Measurements from ENCODE around the gene PCGF1. TPM values are rescaled to one million over a fixed set of nuclear protein-coding genes. Genes with fewer than 3 reads are reported as not detected.
A peak's percentile ranks its signal among the peaks of the same experiment; 100 is the strongest.

Gene PCGF1
- total RNA-seq, 2 donors from 2014 or later, result 13.6 to 14.7 TPM

DNA sequence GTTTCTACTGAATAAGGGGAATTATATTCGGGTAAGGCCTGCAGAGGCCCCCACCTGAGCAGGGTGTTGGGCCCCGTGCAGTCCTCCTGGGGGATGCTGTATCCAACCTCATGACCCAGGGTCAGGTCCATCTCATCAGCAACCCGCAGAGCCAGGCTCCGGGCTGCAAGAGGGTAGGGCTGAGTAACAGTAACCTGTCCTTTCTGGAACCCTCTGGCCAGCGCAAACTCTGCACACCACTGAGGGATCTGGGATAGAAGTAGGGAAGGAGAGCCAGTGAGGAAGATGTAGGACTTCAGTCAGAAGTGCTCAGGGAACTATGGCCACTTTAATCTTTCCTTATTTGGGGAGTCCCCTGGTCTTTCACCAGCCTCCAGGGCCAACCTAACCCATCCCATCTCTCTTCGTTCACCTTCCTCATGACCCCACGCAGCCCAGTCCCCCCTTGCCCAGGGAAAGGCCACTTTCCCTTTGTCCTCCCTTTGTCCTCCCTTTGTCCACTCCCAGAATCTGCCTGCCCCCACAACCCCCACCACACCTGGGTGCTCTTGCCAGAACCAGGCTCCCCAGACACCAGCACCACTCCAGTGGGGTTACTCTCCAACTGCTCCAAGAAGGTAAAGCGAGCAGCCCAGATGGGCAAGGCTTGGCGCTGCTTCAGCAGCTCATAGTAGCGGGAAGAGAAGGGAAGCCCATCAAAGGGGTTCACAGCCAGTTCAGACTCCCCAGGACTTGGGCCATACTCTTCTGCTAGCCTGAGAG, 17.6 kb upstream of the PCGF1 start:
- 96% methylated on average over 10 of the region's 10 CpGs for WGBS
- no peak overlapping the region for H3K4me3 ChIP-seq
- intact Hi-C loops (cut with DNase I), result loop anchor here (10.0 kb wide), 1 partner anchor 60 kb away; no protein-coding TSS in a partner anchor
- no peak for DNase-seq (ENCODE audit: low spot score)
- H3K9me3 ChIP-seq, result no peaks in the 10 kb centered on the region
- TF ChIP-seq POLR2AphosphoS5 (IDR thresholded peaks at IDR 0.05) (no peak), POLR2A (IDR thresholded peaks at IDR 0.05) (no peak)
- TF ChIP-seq, protein P1, sequence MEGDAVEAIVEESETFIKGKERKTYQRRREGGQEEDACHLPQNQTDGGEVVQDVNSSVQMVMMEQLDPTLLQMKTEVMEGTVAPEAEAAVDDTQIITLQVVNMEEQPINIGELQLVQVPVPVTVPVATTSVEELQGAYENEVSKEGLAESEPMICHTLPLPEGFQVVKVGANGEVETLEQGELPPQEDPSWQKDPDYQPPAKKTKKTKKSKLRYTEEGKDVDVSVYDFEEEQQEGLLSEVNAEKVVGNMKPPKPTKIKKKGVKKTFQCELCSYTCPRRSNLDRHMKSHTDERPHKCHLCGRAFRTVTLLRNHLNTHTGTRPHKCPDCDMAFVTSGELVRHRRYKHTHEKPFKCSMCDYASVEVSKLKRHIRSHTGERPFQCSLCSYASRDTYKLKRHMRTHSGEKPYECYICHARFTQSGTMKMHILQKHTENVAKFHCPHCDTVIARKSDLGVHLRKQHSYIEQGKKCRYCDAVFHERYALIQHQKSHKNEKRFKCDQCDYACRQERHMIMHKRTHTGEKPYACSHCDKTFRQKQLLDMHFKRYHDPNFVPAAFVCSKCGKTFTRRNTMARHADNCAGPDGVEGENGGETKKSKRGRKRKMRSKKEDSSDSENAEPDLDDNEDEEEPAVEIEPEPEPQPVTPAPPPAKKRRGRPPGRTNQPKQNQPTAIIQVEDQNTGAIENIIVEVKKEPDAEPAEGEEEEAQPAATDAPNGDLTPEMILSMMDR (IDR thresholded peaks at IDR 0.05), result no peak
- peaks cover 7% of the 10 kb centered on the region for H3K4me1 ChIP-seq (replicated peaks)
- peaks cover 0 to 4% of the 10 kb centered on the region in 2 donors for H3K36me3 ChIP-seq
- no peaks in the 10 kb centered on the region for H3K27me3 ChIP-seq (replicated peaks; ENCODE audit: insufficient read depth)
- H3K27ac ChIP-seq, result no peak overlapping the region

GRCh38 chr2:74524005-74524404, 16.5 kb upstream of the PCGF1 start:
- intact Hi-C loops (cut with DNase I), result loop anchor here (10.0 kb wide), 1 partner anchor 61 kb away; no protein-coding TSS in a partner anchor
- Histone ChIP-seq H3K4me1 (replicated peaks) (peaks cover 7% of the 10 kb centered on the region), H3K27me3 (replicated peaks; ENCODE audit: insufficient read depth) (peaks cover 4% of the 10 kb centered on the region), H3K36me3 (peaks cover 0 to 4% of the 10 kb centered on the region in 2 donors), H3K27ac (no peak overlapping the region), H3K9me3 (no peaks in the 10 kb centered on the region), H3K4me3 (no peak overlapping the region)
- WGBS, result 85% methylated on average over 9 of the region's 9 CpGs
- no peak for DNase-seq (ENCODE audit: low spot score)
- TF ChIP-seq POLR2AphosphoS5 (IDR thresholded peaks at IDR 0.05), result no peak
- TF ChIP-seq, protein P1 (IDR thresholded peaks at IDR 0.05), result no peak
- TF ChIP-seq POLR2A (IDR thresholded peaks at IDR 0.05), result no peak

- no peak for TF ChIP-seq POLR2A (IDR thresholded peaks at IDR 0.05)
- TF ChIP-seq POLR2AphosphoS5 (IDR thresholded peaks at IDR 0.05), result no peak
Measured at GRCh38 chr2:74522516-74522915, 15.0 kb upstream of the PCGF1 start.

GRCh38 chr2:74516650-74517049, 9.2 kb upstream of the PCGF1 start:
- no peak overlapping the region for H3K4me3 ChIP-seq
- no peaks in the 10 kb centered on the region for H3K9me3 ChIP-seq
- H3K36me3 ChIP-seq, result no peaks in the 10 kb centered on the region
- H3K4me1 ChIP-seq (replicated peaks), result peaks cover 11% of the 10 kb centered on the region
- TF ChIP-seq POLR2AphosphoS5 (IDR thresholded peaks at IDR 0.05), result no peak
- no peak for TF ChIP-seq POLR2A (IDR thresholded peaks at IDR 0.05)
- TF ChIP-seq, protein P1 (IDR thresholded peaks at IDR 0.05), result no peak
- H3K27ac ChIP-seq, result no peak overlapping the region
- DNase-seq (ENCODE audit: low spot score), result no peak
- intact Hi-C loops (cut with DNase I), result no loop called here
- H3K27me3 ChIP-seq (replicated peaks; ENCODE audit: insufficient read depth), result peaks cover 44% of the 10 kb centered on the region
- WGBS, result 67% methylated on average over 13 of the region's 13 CpGs

More at GRCh38 chr2:74522516-74522915, 15.0 kb upstream of the PCGF1 start:
- no peaks in the 10 kb centered on the region for H3K4me1 ChIP-seq (replicated peaks)
- no peaks in the 10 kb centered on the region for H3K9me3 ChIP-seq
- no peak overlapping the region for H3K4me3 ChIP-seq
- peaks cover 0 to 4% of the 10 kb centered on the region in 2 donors for H3K36me3 ChIP-seq
- 73% methylated on average over 3 of the region's 3 CpGs for WGBS
- peaks cover 7% of the 10 kb centered on the region for H3K27me3 ChIP-seq (replicated peaks; ENCODE audit: insufficient read depth)
- DNase-seq (ENCODE audit: low spot score), result no peak
- no peak overlapping the region for H3K27ac ChIP-seq
- intact Hi-C loops (cut with DNase I), result loop anchor here (10.0 kb wide), 1 partner anchor 62 kb away; no protein-coding TSS in a partner anchor

GRCh38 chr2:74515981-74516633, 8.6 kb upstream of the PCGF1 start:
- peak; percentile 9 for TF ChIP-seq POLR2AphosphoS5 (IDR thresholded peaks at IDR 0.05)
- TF ChIP-seq, protein P1 (IDR thresholded peaks at IDR 0.05), result no peak
- H3K4me1 ChIP-seq (replicated peaks), result peaks cover 11% of the 10 kb centered on the region
- H3K27me3 ChIP-seq (replicated peaks; ENCODE audit: insufficient read depth), result peaks cover 47% of the 10 kb centered on the region
- 3% methylated on average over 64 of the region's 72 CpGs for WGBS
- no peaks in the 10 kb centered on the region for H3K9me3 ChIP-seq
- no peaks in the 10 kb centered on the region for H3K36me3 ChIP-seq
- intact Hi-C loops (cut with DNase I), result no loop called here
- H3K4me3 ChIP-seq, result peak overlapping the region in 1 of 2 donors; percentile 15
- no peak for DNase-seq (ENCODE audit: low spot score)
- H3K27ac ChIP-seq, result no peak overlapping the region
